Activated CD8-positive, alpha-beta T cell treated with anti-CD3 and anti-CD28 coated beads, Interleukin-2, amount 10 ng/mL, durations not matched to agents 7 days and 5 days (primary cell): ENCODE results near the gene CFAP47. TPM values are rescaled to one million over a fixed set of nuclear protein-coding genes. Genes with fewer than 3 reads are reported as not detected.

ENCODE experiments used
- ATAC-seq: fragments of 150-1000 bp; cut with Tn5 transposase; one replicate; pipeline ENCODE4 v1.10.0; 2021; ENCODE audit warnings: moderate library complexity
- CTCF ChIA-PET: fragments of 350-600 bp; sonication (Branson Sonifier 250); formaldehyde crosslinking; loops from one replicate; lab custom pipeline; 2021; ENCODE audit warnings: antibody characterized with exemption; lab: Charles Lee
- POLR2A ChIA-PET: fragments of 350-600 bp; sonication (Branson Sonifier 250); formaldehyde crosslinking; loops from one replicate; lab custom pipeline; 2021; ENCODE audit warnings: antibody characterized with exemption; lab: Charles Lee
- DNase-seq: peaks from one replicate; pipeline ENCODE4 v3.0.0-alpha.2; 2020
- H3K27ac Mint-ChIP-seq: one replicate; pipeline ENCODE4 v1.8.0; 2021; ENCODE audit warnings: mild to moderate bottlenecking, mixed read lengths
- H3K27me3 Mint-ChIP-seq: one replicate; pipeline ENCODE4 v1.8.0; 2021; ENCODE audit warnings: low read depth, mixed read lengths
- H3K36me3 Mint-ChIP-seq: one replicate; pipeline ENCODE4 v1.8.0; 2021; ENCODE audit warnings: low read depth, mixed read lengths
- H3K4me1 Mint-ChIP-seq: one replicate; pipeline ENCODE4 v1.8.0; 2021; ENCODE audit warnings: low read depth, mixed read lengths
- H3K4me3 Mint-ChIP-seq: one replicate; pipeline ENCODE4 v1.8.0; 2021; ENCODE audit warnings: mild to moderate bottlenecking, mixed read lengths
- H3K9me3 Mint-ChIP-seq: one replicate; pipeline ENCODE4 v1.8.0; 2022; ENCODE audit warnings: mixed read lengths; ENCODE audit not compliant: insufficient read depth
- total RNA-seq, 2 experiments: library from RNA; stranded (reverse); gene quantifications; one replicate each; pipeline ENCODE4 v1.2.3, GENCODE V29; 2021

CFAP47 gene
- total RNA-seq, 2 experiments from 2014 or later: not detected

GRCh38 chrX:36266155-36266554 lies 346.6 kb downstream of the CFAP47 start:
- no peaks in the 10 kb centered on the region for H3K4me1 Mint-ChIP-seq
- DNase-seq: no peak
- no peak for ATAC-seq
- no peak overlapping the region for H3K27ac Mint-ChIP-seq
- no peaks in the 10 kb centered on the region for H3K36me3 Mint-ChIP-seq
- CTCF ChIA-PET: no interaction called here
- H3K9me3 Mint-ChIP-seq: no peaks in the 10 kb centered on the region
- H3K27me3 Mint-ChIP-seq: no peaks in the 10 kb centered on the region
- H3K4me3 Mint-ChIP-seq: no peak overlapping the region
- POLR2A ChIA-PET: no interaction called here

GRCh38 chrX:36310136-36310535 lies 390.6 kb downstream of the CFAP47 start:
- DNase-seq (no peak), ATAC-seq (no peak)
- CTCF ChIA-PET: no interaction called here
- no peaks in the 10 kb centered on the region for H3K9me3 Mint-ChIP-seq
- H3K4me1 Mint-ChIP-seq: no peaks in the 10 kb centered on the region
- H3K27ac Mint-ChIP-seq: no peak overlapping the region
- POLR2A ChIA-PET: no interaction called here
- H3K4me3 Mint-ChIP-seq: no peak overlapping the region
- H3K27me3 Mint-ChIP-seq: no peaks in the 10 kb centered on the region
- no peaks in the 10 kb centered on the region for H3K36me3 Mint-ChIP-seq

- Mint-ChIP-seq H3K4me3 (no peak overlapping the region), H3K27me3 (no peaks in the 10 kb centered on the region), H3K27ac (no peak overlapping the region), H3K4me1 (no peaks in the 10 kb centered on the region), H3K36me3 (no peaks in the 10 kb centered on the region), H3K9me3 (no peaks in the 10 kb centered on the region)
- POLR2A ChIA-PET: no interaction called here
- CTCF ChIA-PET: no interaction called here
- ATAC-seq: no peak
- no peak for DNase-seq
Observed at GRCh38 chrX:36314303-36314702, 394.8 kb downstream of the CFAP47 start.

- ChIA-PET CTCF (no interaction called here), POLR2A (no interaction called here)
- Mint-ChIP-seq H3K4me1 (no peaks in the 10 kb centered on the region), H3K27me3 (no peaks in the 10 kb centered on the region), H3K4me3 (no peak overlapping the region), H3K27ac (no peak overlapping the region), H3K9me3 (no peaks in the 10 kb centered on the region), H3K36me3 (no peaks in the 10 kb centered on the region)
- no peak for ATAC-seq
- DNase-seq: no peak
Observed at GRCh38 chrX:36334572-36334971, 415.0 kb downstream of the CFAP47 start.

- ChIA-PET POLR2A (no interaction called here), CTCF (no interaction called here)
- ATAC-seq (no peak), DNase-seq (no peak)
- Mint-ChIP-seq H3K27ac (no peak overlapping the region), H3K36me3 (no peaks in the 10 kb centered on the region), H3K4me3 (no peak overlapping the region), H3K4me1 (no peaks in the 10 kb centered on the region), H3K27me3 (no peaks in the 10 kb centered on the region), H3K9me3 (no peaks in the 10 kb centered on the region)
Observed at GRCh38 chrX:36336751-36337150, 417.2 kb downstream of the CFAP47 start.

GRCh38 chrX:36344301-36344700 lies 424.8 kb downstream of the CFAP47 start:
- DNase-seq: no peak
- no peaks in the 10 kb centered on the region for H3K9me3 Mint-ChIP-seq
- no peak overlapping the region for H3K4me3 Mint-ChIP-seq
- no peak overlapping the region for H3K27ac Mint-ChIP-seq
- H3K4me1 Mint-ChIP-seq: no peaks in the 10 kb centered on the region
- ChIA-PET CTCF (no interaction called here), POLR2A (no interaction called here)
- no peaks in the 10 kb centered on the region for H3K36me3 Mint-ChIP-seq
- no peak for ATAC-seq
- H3K27me3 Mint-ChIP-seq: no peaks in the 10 kb centered on the region

GRCh38 chrX:36348509-36348908 lies 429.0 kb downstream of the CFAP47 start:
- DNase-seq (no peak), ATAC-seq (no peak)
- CTCF ChIA-PET: no interaction called here
- Mint-ChIP-seq H3K27ac (no peak overlapping the region), H3K9me3 (no peaks in the 10 kb centered on the region), H3K4me1 (no peaks in the 10 kb centered on the region), H3K27me3 (no peaks in the 10 kb centered on the region), H3K4me3 (no peak overlapping the region), H3K36me3 (no peaks in the 10 kb centered on the region)
- POLR2A ChIA-PET: no interaction called here

- ChIA-PET CTCF (no interaction called here), POLR2A (no interaction called here)
- H3K36me3 Mint-ChIP-seq: no peaks in the 10 kb centered on the region
- peaks cover 5% of the 10 kb centered on the region for H3K9me3 Mint-ChIP-seq
- DNase-seq (no peak), ATAC-seq (no peak)
- H3K27ac Mint-ChIP-seq: no peak overlapping the region
- no peaks in the 10 kb centered on the region for H3K27me3 Mint-ChIP-seq
- H3K4me3 Mint-ChIP-seq: no peak overlapping the region
- H3K4me1 Mint-ChIP-seq: no peaks in the 10 kb centered on the region
Observed at GRCh38 chrX:36357855-36358254, 438.3 kb downstream of the CFAP47 start.

GRCh38 chrX:36364262-36364661 lies 444.7 kb downstream of the CFAP47 start:
- Mint-ChIP-seq H3K4me1 (no peaks in the 10 kb centered on the region), H3K9me3 (peaks cover 5% of the 10 kb centered on the region), H3K4me3 (no peak overlapping the region), H3K36me3 (no peaks in the 10 kb centered on the region), H3K27ac (no peak overlapping the region), H3K27me3 (no peaks in the 10 kb centered on the region)
- ChIA-PET CTCF (no interaction called here), POLR2A (no interaction called here)
- ATAC-seq: no peak
- no peak for DNase-seq

- ATAC-seq: no peak
- Mint-ChIP-seq H3K4me1 (no peaks in the 10 kb centered on the region), H3K36me3 (no peaks in the 10 kb centered on the region), H3K4me3 (no peak overlapping the region), H3K9me3 (no peaks in the 10 kb centered on the region), H3K27ac (no peak overlapping the region), H3K27me3 (no peaks in the 10 kb centered on the region)
- ChIA-PET POLR2A (no interaction called here), CTCF (no interaction called here)
- DNase-seq: no peak
Observed at GRCh38 chrX:36383495-36383894, 464.0 kb downstream of the CFAP47 start.

- ChIA-PET CTCF (no interaction called here), POLR2A (no interaction called here)
- DNase-seq (no peak), ATAC-seq (no peak)
- Mint-ChIP-seq H3K27ac (no peak overlapping the region), H3K27me3 (no peaks in the 10 kb centered on the region), H3K9me3 (no peaks in the 10 kb centered on the region), H3K4me1 (no peaks in the 10 kb centered on the region), H3K4me3 (no peak overlapping the region), H3K36me3 (no peaks in the 10 kb centered on the region)
Observed at GRCh38 chrX:36388901-36389300, 469.4 kb downstream of the CFAP47 start.

GRCh38 chrX:36401774-36402173 lies 482.2 kb downstream of the CFAP47 start:
- DNase-seq (no peak), ATAC-seq (no peak)
- CTCF ChIA-PET: no interaction called here
- H3K27ac Mint-ChIP-seq: no peak overlapping the region
- H3K27me3 Mint-ChIP-seq: no peaks in the 10 kb centered on the region
- H3K4me3 Mint-ChIP-seq: no peak overlapping the region
- POLR2A ChIA-PET: interaction anchor here (0.7 kb wide), 1 partner anchor 212 kb away, joined by 4 read pairs; no protein-coding TSS in a partner anchor
- H3K4me1 Mint-ChIP-seq: no peaks in the 10 kb centered on the region
- no peaks in the 10 kb centered on the region for H3K36me3 Mint-ChIP-seq
- no peaks in the 10 kb centered on the region for H3K9me3 Mint-ChIP-seq

GRCh38 chrX:36407836-36408235 lies 488.3 kb downstream of the CFAP47 start:
- no peaks in the 10 kb centered on the region for H3K36me3 Mint-ChIP-seq
- POLR2A ChIA-PET: no interaction called here
- H3K9me3 Mint-ChIP-seq: no peaks in the 10 kb centered on the region
- H3K4me3 Mint-ChIP-seq: no peak overlapping the region
- CTCF ChIA-PET: no interaction called here
- no peak for DNase-seq
- H3K27me3 Mint-ChIP-seq: no peaks in the 10 kb centered on the region
- no peaks in the 10 kb centered on the region for H3K4me1 Mint-ChIP-seq
- no peak overlapping the region for H3K27ac Mint-ChIP-seq
- no peak for ATAC-seq
